CD8-positive, alpha-beta memory T cell (primary cell): Measurements from ENCODE around the gene MINK1. TPM values are rescaled to one million over a fixed set of nuclear protein-coding genes. Genes with fewer than 3 reads are reported as not detected.

Experiments used
- CTCF ChIA-PET: fragments of 350-600 bp; sonication (Branson Sonifier 250); formaldehyde crosslinking; loops from one replicate; lab custom pipeline; 2021; ENCODE audit warnings: antibody characterized with exemption; lab: Charles Lee
- POLR2A ChIA-PET: fragments of 350-600 bp; sonication (Branson Sonifier 250); formaldehyde crosslinking; loops from one replicate; lab custom pipeline; 2021; ENCODE audit warnings: antibody characterized with exemption; lab: Charles Lee
- DNase-seq, 5 donors: peaks; one replicate each; pipeline versions ENCODE4 v3.0.0 to v3.0.0-alpha.2; 2020 to 2022; ENCODE audit warnings: mixed read lengths in 1 of 5
- H3K27ac ChIP-seq: one replicate; pipeline ENCODE4 v1.7.0; 2013; ENCODE audit warnings: low read depth, mild to moderate bottlenecking, low read length, moderate library complexity
- H3K27me3 ChIP-seq: 2 replicates; pipeline ENCODE4 v1.7.0; 2013; ENCODE audit warnings: low read length, mild to moderate bottlenecking; ENCODE audit not compliant: insufficient read depth, poor library complexity, severe bottlenecking
- H3K36me3 ChIP-seq: 2 replicates; pipeline ENCODE4 v1.7.0; 2013; ENCODE audit warnings: mild to moderate bottlenecking, low read length, moderate library complexity; ENCODE audit not compliant: insufficient read depth
- H3K4me1 ChIP-seq: 2 replicates; pipeline ENCODE4 v1.7.0; 2013; ENCODE audit warnings: mild to moderate bottlenecking, low read length, moderate library complexity; ENCODE audit not compliant: insufficient read depth
- H3K4me3 ChIP-seq: 2 replicates; pipeline ENCODE4 v1.7.0; 2013; ENCODE audit warnings: mild to moderate bottlenecking, low read length
- H3K9me3 ChIP-seq: 2 replicates; pipeline ENCODE4 v1.7.0; 2013; ENCODE audit warnings: mild to moderate bottlenecking, low read length
- H3K27ac Mint-ChIP-seq, 8 donors: one replicate each; pipeline ENCODE4 v1.8.0; 2020 to 2021; ENCODE audit warnings: mixed read lengths in 8 of 8, mild to moderate bottlenecking in 6 of 8, inconsistent platforms in 3 of 8, moderate library complexity in 3 of 8
- H3K27me3 Mint-ChIP-seq, 2 donors: one replicate each; pipeline ENCODE4 v1.8.0; 2020 to 2021; ENCODE audit warnings: mixed read lengths in 2 of 2, mild to moderate bottlenecking in 1 of 2, moderate library complexity in 1 of 2
- H3K36me3 Mint-ChIP-seq, 3 donors: one replicate each; pipeline ENCODE4 v1.8.0; 2020 to 2021; ENCODE audit warnings: mixed read lengths in 3 of 3, inconsistent platforms in 1 of 3, mild to moderate bottlenecking in 1 of 3
- H3K4me1 Mint-ChIP-seq, 3 donors: one replicate each; pipeline ENCODE4 v1.8.0; 2020 to 2021; ENCODE audit warnings: mixed read lengths in 3 of 3, inconsistent platforms in 1 of 3, mild to moderate bottlenecking in 1 of 3
- H3K4me3 Mint-ChIP-seq, 7 donors: one replicate each; pipeline ENCODE4 v1.8.0; 2020 to 2021; ENCODE audit warnings: mixed read lengths in 7 of 7, mild to moderate bottlenecking in 6 of 7, moderate library complexity in 4 of 7, inconsistent platforms in 2 of 7
- H3K9me3 Mint-ChIP-seq, 5 donors: one replicate each; pipeline ENCODE4 v1.8.0; 2020 to 2022; ENCODE audit warnings: mixed read lengths in 5 of 5, mild to moderate bottlenecking in 3 of 5, moderate library complexity in 2 of 5, inconsistent platforms in 1 of 5
- polyA plus RNA-seq: library from polyadenylated mRNA; unstranded; fragments of 300-500 nt; fragmentation: Illumina TruSeq; gene quantifications from one replicate; pipeline ENCODE4 v1.2.3, GENCODE V29; 2021
- total RNA-seq, 2 experiments: library from RNA; stranded (reverse); gene quantifications; one replicate each; pipeline ENCODE4 v1.2.3, GENCODE V29; 2021

MINK1 gene
- total and polyA plus RNA-seq, 3 experiments from 2014 or later: 30.5 to 58.6 (median 58.6) TPM

GRCh38 chr17:4806456-4806776 is 26.7 kb upstream of the MINK1 start:
- H3K27me3 ChIP-seq: no peaks in the 10 kb centered on the region
- no peaks in the 10 kb centered on the region for H3K9me3 ChIP-seq
- POLR2A ChIA-PET: interaction anchor here (0.8 to 1.8 kb wide), 6 partner anchors 10 to 663 kb away, joined by 3 to 9 read pairs (median 4); partner anchors contain the start of genes ARRB2, PELP1 and PSMB6
- H3K4me1 Mint-ChIP-seq: peaks cover 6 to 18% (median 12%) of the 10 kb centered on the region in 3 donors
- peak overlapping the region; percentile 77 to 84 (median 80) for H3K4me3 Mint-ChIP-seq
- DNase-seq: no peak
- no peak overlapping the region for H3K27ac ChIP-seq
- H3K36me3 Mint-ChIP-seq: peaks cover 0 to 14% (median 4%) of the 10 kb centered on the region in 3 donors
- no peaks in the 10 kb centered on the region for H3K36me3 ChIP-seq
- H3K4me1 ChIP-seq: peaks cover 11% of the 10 kb centered on the region
- H3K27ac Mint-ChIP-seq: peak overlapping the region in 4 of 8 donors; percentile 23 to 77 (median 49)
- no peaks in the 10 kb centered on the region for H3K9me3 Mint-ChIP-seq
- H3K27me3 Mint-ChIP-seq: peaks cover 0 to 1% of the 10 kb centered on the region in 2 donors
- peak overlapping the region; percentile 51 for H3K4me3 ChIP-seq
- CTCF ChIA-PET: interaction anchor here (3.1 kb wide), 1 partner anchor 17 kb away, joined by 15 read pairs; no protein-coding TSS in a partner anchor

DNA sequence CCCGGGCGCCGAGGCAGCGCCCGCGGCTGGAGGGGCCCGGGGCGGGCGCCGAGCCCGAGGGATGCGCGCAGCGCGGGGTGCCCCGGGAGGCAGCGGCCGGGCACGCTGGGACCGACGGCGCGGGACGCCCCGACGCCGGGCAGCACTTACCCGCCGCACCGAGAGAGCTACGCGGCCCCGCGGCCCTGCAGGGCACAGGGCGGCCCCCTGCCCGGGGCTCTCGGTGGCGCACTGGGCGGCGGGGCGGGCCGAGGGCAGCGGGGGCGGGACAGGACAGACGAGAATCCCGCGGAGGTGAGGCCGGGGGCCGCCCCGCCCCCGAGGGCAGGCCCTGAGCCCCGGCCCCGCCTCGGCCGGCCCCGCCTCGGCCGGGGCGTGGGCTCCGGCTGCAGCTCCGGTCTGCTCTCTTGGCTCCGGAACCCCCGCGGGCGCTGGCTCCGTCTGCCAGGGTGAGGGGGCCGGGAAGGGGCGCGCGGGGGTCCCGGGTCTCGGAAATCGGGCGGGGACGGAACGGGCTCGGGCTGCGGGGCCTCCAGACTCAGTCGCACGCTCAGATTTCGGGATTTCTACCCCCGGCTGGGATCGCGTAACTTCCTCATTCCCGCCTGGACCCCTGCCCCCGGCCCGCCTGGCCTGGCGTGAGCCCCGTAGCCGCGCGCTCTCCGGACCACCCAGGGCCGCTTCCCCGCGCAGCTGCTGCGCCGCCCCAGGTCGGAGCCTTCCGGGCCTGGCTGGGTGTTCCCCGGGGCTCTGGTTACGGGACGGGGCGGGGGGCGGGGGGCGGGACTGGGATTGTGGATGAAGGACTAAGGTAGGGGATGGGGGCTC is 26.1 kb upstream of the MINK1 start, which contains the start of gene PLD2:
PLD2 (plus strand) TSS at position 376 of the 828 bp plus-strand sequence. CDS start 621 bp downstream, outside the sequence.
- H3K4me3 Mint-ChIP-seq: peak within 1 kb of the TSS; percentile 79 to 87 (median 82)
- POLR2A ChIA-PET: interaction anchor here (0.8 to 1.8 kb wide), 6 partner anchors 11 to 663 kb away, joined by 3 to 9 read pairs (median 4); partner anchors contain the start of genes ARRB2, PELP1 and PSMB6
- no peaks in the 10 kb centered on the region for H3K36me3 ChIP-seq
- DNase-seq: peak; percentile 82 to 89 (median 87)
- H3K27ac Mint-ChIP-seq: peak within 1 kb of the TSS in 6 of 8 donors; percentile 36 to 97 (median 70)
- H3K4me1 ChIP-seq: peaks cover 11% of the 10 kb centered on the region
- peak within 1 kb of the TSS; percentile 51 for H3K4me3 ChIP-seq
- H3K36me3 Mint-ChIP-seq: peaks cover 0 to 16% (median 4%) of the 10 kb centered on the region in 3 donors
- peaks cover 0 to 1% of the 10 kb centered on the region in 2 donors for H3K27me3 Mint-ChIP-seq
- H3K4me1 Mint-ChIP-seq: peaks cover 6 to 18% (median 12%) of the 10 kb centered on the region in 3 donors
- H3K27ac ChIP-seq: peak within 1 kb of the TSS; percentile 31
- no peaks in the 10 kb centered on the region for H3K9me3 Mint-ChIP-seq
- H3K9me3 ChIP-seq: no peaks in the 10 kb centered on the region
- H3K27me3 ChIP-seq: no peaks in the 10 kb centered on the region
- CTCF ChIA-PET: interaction anchor here (1.0 to 3.1 kb wide), 4 partner anchors 11 to 97 kb away, joined by 3 to 15 read pairs (median 3); partner anchors contain the start of genes ARRB2, MINK1 and PSMB6

DNA sequence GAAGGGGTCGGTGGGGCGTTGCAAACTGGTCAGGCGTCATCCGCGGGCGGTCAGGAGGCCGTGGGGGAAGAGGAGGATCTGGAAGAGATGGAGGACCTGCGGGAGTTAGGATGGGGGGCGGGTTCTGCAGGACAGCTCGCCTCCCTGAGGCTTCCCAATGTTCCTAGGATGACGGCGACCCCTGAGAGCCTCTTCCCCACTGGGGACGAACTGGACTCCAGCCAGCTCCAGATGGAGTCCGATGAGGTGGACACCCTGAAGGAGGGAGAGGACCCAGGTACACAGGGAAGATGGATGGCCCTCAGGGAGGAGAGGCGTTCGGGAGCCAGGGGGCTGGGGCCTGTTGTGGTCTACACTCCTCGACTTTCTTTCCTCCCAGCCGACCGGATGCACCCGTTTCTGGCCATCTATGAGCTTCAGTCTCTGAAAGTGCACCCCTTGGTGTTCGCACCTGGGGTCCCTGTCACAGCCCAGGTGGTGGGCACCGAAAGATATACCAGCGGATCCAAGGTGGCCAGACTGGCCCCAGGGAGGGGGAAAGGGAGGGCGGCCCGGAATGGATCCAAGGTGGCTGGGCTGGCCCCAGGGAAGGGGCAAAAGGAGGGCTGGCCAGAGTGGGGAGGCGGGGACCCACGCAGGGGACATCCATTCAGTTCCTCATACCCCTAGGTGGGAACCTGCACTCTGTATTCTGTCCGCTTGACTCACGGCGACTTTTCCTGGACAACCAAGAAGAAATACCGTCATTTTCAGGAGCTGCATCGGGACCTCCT is 25.3 kb upstream of the MINK1 start:
- H3K27me3 Mint-ChIP-seq: peaks cover 0 to 1% of the 10 kb centered on the region in 2 donors
- CTCF ChIA-PET: interaction anchor here (1.0 to 3.1 kb wide), 5 partner anchors 12 to 98 kb away, joined by 3 to 15 read pairs (median 3); partner anchors contain the start of genes ARRB2, MINK1 and PSMB6
- H3K36me3 ChIP-seq: no peaks in the 10 kb centered on the region
- no peak overlapping the region for H3K27ac ChIP-seq
- peaks cover 11% of the 10 kb centered on the region for H3K4me1 ChIP-seq
- peak overlapping the region in 4 of 8 donors; percentile 66 to 97 (median 78) for H3K27ac Mint-ChIP-seq
- H3K27me3 ChIP-seq: no peaks in the 10 kb centered on the region
- H3K9me3 Mint-ChIP-seq: no peaks in the 10 kb centered on the region
- H3K36me3 Mint-ChIP-seq: peaks cover 0 to 16% (median 4%) of the 10 kb centered on the region in 3 donors
- POLR2A ChIA-PET: interaction anchor here (1.8 kb wide), 1 partner anchor 12 kb away, joined by 9 read pairs; the partner anchor contains the start of gene PSMB6
- H3K4me3 Mint-ChIP-seq: peak overlapping the region; percentile 74 to 94 (median 81)
- DNase-seq: no peak
- H3K9me3 ChIP-seq: no peaks in the 10 kb centered on the region
- H3K4me1 Mint-ChIP-seq: peaks cover 6 to 18% (median 12%) of the 10 kb centered on the region in 3 donors
- no peak overlapping the region for H3K4me3 ChIP-seq

DNA sequence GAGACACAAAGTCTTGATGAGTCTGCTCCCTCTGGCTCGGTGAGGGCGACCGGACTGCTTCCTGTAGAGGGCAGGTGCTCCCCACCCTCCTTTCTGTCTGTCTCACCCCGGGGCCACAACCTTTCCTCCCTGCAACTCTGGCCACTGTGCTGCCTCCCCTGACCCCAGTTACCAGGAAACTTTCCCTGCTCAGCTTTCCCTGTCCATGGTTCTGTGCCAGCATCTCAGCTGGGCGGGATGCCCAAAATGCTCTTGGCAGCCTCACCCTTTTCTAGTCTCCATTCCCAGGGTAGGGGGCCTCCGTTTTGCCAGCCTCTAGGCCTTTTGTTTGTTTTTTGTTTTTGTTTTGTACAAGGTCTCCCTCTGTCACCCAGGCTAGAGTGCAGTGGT is 24.8 kb upstream of the MINK1 start:
- Mint-ChIP-seq H3K27me3 (peaks cover 0 to 1% of the 10 kb centered on the region in 2 donors), H3K36me3 (peaks cover 0 to 16% (median 4%) of the 10 kb centered on the region in 3 donors), H3K9me3 (no peaks in the 10 kb centered on the region), H3K4me3 (peak overlapping the region; percentile 61 to 94 (median 74)), H3K4me1 (peaks cover 6 to 18% (median 12%) of the 10 kb centered on the region in 3 donors), H3K27ac (peak overlapping the region in 7 of 8 donors; percentile 7 to 95 (median 71))
- Histone ChIP-seq H3K27me3 (no peaks in the 10 kb centered on the region), H3K27ac (no peak overlapping the region), H3K36me3 (no peaks in the 10 kb centered on the region), H3K4me3 (no peak overlapping the region), H3K9me3 (no peaks in the 10 kb centered on the region), H3K4me1 (peaks cover 11% of the 10 kb centered on the region)
- ChIA-PET POLR2A (no interaction called here), CTCF (interaction anchor here (1.0 to 3.1 kb wide), 3 partner anchors 19 to 98 kb away, joined by 3 to 15 read pairs (median 3); partner anchors contain the start of gene ARRB2)
- no peak for DNase-seq

GRCh38 chr17:4810696-4811290 is 22.3 kb upstream of the MINK1 start:
- no peak for DNase-seq
- H3K36me3 Mint-ChIP-seq: peaks cover 0 to 22% (median 11%) of the 10 kb centered on the region in 3 donors
- no peak overlapping the region for H3K27ac Mint-ChIP-seq
- H3K4me3 Mint-ChIP-seq: peak overlapping the region in 2 of 7 donors; percentile 3 to 13
- H3K4me1 Mint-ChIP-seq: peaks cover 6 to 18% (median 12%) of the 10 kb centered on the region in 3 donors
- peaks cover 0 to 1% of the 10 kb centered on the region in 2 donors for H3K27me3 Mint-ChIP-seq
- Histone ChIP-seq H3K4me1 (peaks cover 11% of the 10 kb centered on the region), H3K27me3 (no peaks in the 10 kb centered on the region), H3K27ac (no peak overlapping the region), H3K36me3 (no peaks in the 10 kb centered on the region), H3K4me3 (no peak overlapping the region), H3K9me3 (no peaks in the 10 kb centered on the region)
- POLR2A ChIA-PET: no interaction called here
- CTCF ChIA-PET: interaction anchor here (0.6 kb wide), 1 partner anchor 21 kb away, joined by 4 read pairs; no protein-coding TSS in a partner anchor
- no peaks in the 10 kb centered on the region for H3K9me3 Mint-ChIP-seq

GRCh38 chr17:4811471-4811870 is 21.7 kb upstream of the MINK1 start:
- CTCF ChIA-PET: no interaction called here
- Histone ChIP-seq H3K9me3 (no peaks in the 10 kb centered on the region), H3K4me3 (no peak overlapping the region), H3K36me3 (no peaks in the 10 kb centered on the region), H3K27me3 (no peaks in the 10 kb centered on the region), H3K4me1 (peaks cover 6% of the 10 kb centered on the region), H3K27ac (no peak overlapping the region)
- Mint-ChIP-seq H3K27me3 (peaks cover 0 to 1% of the 10 kb centered on the region in 2 donors), H3K27ac (peak overlapping the region in 1 of 8 donors; percentile 28), H3K9me3 (no peaks in the 10 kb centered on the region), H3K4me3 (peak overlapping the region in 1 of 7 donors; percentile 13), H3K4me1 (peaks cover under 1 to 13% (median 6%) of the 10 kb centered on the region in 3 donors), H3K36me3 (peaks cover 0 to 26% (median 11%) of the 10 kb centered on the region in 3 donors)
- DNase-seq: no peak
- POLR2A ChIA-PET: no interaction called here

- POLR2A ChIA-PET: no interaction called here
- Histone ChIP-seq H3K4me1 (peaks cover 4% of the 10 kb centered on the region), H3K36me3 (no peaks in the 10 kb centered on the region), H3K9me3 (no peaks in the 10 kb centered on the region), H3K27me3 (no peaks in the 10 kb centered on the region), H3K27ac (no peak overlapping the region), H3K4me3 (no peak overlapping the region)
- CTCF ChIA-PET: no interaction called here
- H3K27ac Mint-ChIP-seq: no peak overlapping the region
- no peak for DNase-seq
- peaks cover 0 to 1% of the 10 kb centered on the region in 2 donors for H3K27me3 Mint-ChIP-seq
- no peaks in the 10 kb centered on the region for H3K9me3 Mint-ChIP-seq
- peaks cover 0 to 33% (median 11%) of the 10 kb centered on the region in 3 donors for H3K36me3 Mint-ChIP-seq
- H3K4me3 Mint-ChIP-seq: peak overlapping the region in 1 of 7 donors; percentile 3
- peaks cover 0 to 9% (median 6%) of the 10 kb centered on the region in 3 donors for H3K4me1 Mint-ChIP-seq
These were observed 20.4 kb upstream of the MINK1 start for GRCh38 chr17:4812690-4813089.
